Astrocyte of the spinal cord (primary cell): ENCODE data around the gene LUZP2.
A peak's percentile ranks its signal among the peaks of the same experiment; 100 is the strongest.

Experiments used
- DNase-seq: peaks from one replicate; pipeline ENCODE4 v3.0.0; 2011; ENCODE audit warnings: low read depth, low spot score
- H3K4me3 ChIP-seq: 2 replicates; pipeline ENCODE4 v1.5.1; 2011; ENCODE audit warnings: low read depth, mild to moderate bottlenecking, low read length, moderate library complexity
- in situ Hi-C: cut with HindIII; loops from 2 replicates; pipeline ENCODE4 v1.10.0; 2017; ENCODE audit warnings: low sequenced_read_pairs
- TF ChIP-seq, protein P1 (sequence below): IDR thresholded peaks from 2 replicates; pipeline ENCODE4 v1.5.1; 2012; ENCODE audit warnings: low read depth, mild to moderate bottlenecking, low read length, inconsistent platforms

LUZP2 gene

DNA sequence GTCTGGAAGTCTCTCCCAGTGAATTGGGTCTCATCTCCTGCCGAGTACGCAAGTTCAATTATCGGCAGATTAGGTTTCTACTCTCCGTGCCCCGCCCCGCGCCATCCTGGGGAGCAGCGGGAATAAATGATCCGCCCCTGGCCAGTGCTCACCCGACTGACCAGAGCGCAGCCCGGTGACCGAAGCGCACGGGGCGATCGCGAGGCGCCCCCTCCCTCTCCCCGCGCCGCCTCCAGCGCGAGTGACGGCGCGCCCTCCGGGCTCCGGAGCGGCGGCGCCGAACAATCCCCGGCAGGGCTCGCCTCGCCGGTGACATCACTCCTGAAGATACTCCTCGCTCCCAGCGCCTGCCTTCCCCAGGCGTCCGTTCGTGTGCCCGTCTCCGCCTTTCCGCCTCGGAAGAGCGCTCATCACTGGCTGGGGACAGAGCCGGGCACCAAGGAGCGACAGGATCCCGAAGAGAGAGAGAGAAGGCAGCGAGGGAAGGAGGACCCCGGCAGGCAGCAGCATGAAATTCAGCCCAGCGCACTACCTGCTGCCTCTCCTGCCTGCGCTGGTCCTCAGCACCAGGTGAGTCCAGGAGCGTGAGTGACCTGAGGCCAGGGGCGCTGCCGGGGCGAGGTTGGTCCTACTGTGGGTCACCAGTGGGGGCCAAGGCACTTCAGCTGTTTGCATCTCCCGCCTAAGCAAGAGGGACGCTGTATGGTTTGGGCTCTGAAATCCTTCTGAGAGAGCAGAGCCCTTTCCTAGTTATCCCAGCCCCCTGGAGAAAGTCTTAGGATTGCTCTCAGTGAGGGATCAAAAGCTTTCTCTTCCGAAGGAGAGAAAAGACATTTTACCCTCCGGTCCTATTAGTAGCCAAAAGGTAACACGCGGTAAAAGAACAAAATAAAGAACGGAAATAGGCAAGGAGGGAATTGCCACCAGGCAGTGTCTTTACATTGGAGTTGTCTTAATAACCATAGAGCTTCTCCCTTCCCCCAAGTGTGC lies at the start of gene LUZP2:
Gene LUZP2 (plus strand): TSS at position 318 of the 990 bp plus-strand sequence.
- TF ChIP-seq, protein P1, sequence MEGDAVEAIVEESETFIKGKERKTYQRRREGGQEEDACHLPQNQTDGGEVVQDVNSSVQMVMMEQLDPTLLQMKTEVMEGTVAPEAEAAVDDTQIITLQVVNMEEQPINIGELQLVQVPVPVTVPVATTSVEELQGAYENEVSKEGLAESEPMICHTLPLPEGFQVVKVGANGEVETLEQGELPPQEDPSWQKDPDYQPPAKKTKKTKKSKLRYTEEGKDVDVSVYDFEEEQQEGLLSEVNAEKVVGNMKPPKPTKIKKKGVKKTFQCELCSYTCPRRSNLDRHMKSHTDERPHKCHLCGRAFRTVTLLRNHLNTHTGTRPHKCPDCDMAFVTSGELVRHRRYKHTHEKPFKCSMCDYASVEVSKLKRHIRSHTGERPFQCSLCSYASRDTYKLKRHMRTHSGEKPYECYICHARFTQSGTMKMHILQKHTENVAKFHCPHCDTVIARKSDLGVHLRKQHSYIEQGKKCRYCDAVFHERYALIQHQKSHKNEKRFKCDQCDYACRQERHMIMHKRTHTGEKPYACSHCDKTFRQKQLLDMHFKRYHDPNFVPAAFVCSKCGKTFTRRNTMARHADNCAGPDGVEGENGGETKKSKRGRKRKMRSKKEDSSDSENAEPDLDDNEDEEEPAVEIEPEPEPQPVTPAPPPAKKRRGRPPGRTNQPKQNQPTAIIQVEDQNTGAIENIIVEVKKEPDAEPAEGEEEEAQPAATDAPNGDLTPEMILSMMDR = no peak
- H3K4me3 ChIP-seq = peak within 1 kb of the TSS; percentile 55
- in situ Hi-C loops = no loop called here
- peak; percentile 38 for DNase-seq

DNA sequence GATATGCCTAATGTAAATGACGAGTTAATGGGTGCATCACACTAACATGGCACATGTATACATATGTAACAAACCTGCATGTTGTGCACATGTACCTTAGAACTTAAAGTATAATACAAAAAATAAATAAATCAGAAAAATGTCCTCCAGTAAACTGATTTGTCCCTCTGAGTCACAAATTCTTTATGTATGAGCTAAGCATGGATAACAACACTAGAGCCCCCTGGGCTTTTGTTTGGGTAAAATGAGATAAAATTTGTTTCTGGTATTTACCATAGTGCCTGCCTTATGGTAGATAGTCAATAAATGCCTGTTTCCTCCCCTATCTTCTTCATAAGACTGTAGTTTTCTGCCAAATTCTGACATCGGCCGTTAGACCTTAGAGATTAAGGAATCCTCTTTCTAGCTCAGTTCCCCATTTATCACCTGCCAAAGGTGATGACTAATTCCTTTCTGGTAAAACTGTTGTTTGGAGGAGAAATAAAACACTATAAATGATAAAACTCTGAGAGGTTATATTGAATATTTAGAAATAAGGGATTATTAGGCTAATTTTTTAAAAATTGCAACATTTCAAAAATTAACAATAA lies 43.6 kb upstream of the LUZP2 start:
- DNase-seq = peak; percentile 0
- TF ChIP-seq, protein P1 = no peak
- H3K4me3 ChIP-seq = no peak overlapping the region
- in situ Hi-C loops = no loop called here

DNA sequence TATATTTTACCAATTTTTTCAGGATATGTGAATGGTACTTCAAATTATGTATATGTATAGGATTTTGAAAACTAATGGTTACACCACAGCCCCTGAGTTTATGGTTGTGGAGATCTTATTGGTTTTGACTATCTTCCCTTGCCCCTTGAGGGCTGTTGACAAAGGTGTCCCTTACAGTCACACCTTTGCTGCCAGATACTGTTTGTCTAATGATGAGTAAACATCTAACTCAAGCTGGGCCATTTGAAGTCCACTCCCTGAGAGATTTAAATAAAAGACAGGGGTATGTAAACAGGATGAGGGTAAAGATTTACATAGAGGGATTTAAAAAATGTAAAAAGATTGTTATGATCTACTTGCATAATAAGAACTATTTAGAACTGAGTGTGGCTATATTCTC lies 38.9 kb upstream of the LUZP2 start:
- no peak for DNase-seq
- in situ Hi-C loops = no loop called here
- TF ChIP-seq, protein P1 = no peak
- H3K4me3 ChIP-seq = no peak overlapping the region

DNA sequence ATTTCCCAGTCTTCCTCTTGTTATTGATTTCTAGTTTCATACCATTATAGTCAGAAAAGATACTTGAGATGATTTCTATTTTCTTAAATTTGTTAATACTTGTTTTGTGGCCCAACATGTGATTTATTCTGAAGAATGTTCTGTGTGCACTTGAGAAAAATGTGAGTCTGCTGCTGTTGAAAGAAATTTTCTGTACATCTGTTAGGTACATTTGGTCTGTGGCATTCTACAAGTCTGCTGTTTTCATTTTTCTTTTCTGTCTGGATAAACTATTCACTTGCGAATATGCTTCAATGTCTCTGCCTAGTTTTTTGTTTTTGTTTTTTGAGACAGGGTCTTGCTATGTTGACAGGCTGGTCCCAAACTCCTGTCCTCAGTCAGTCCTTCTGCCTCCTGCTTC lies 26.4 kb upstream of the LUZP2 start:
- DNase-seq = no peak
- H3K4me3 ChIP-seq = no peak overlapping the region
- TF ChIP-seq, protein P1 = no peak
- in situ Hi-C loops = no loop called here

DNA sequence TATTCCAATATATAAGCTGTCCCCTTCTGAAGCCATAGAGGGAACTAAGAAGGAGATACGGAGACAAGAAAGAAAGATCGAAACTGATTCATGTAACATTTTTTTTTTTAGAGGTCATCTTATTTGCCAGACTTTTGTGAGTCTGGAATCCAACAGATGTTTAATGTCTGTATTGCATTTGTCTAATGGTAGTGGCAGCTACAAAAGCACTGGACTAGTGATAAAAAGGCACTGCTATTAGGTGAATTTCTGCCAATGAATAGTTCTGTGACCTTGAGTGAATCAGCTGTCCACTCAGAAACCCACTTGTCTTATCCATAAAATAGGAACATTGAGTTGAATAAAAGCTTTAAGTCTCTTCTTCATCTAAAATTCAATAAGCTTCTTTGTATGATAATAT lies 25.8 kb upstream of the LUZP2 start:
- no peak overlapping the region for H3K4me3 ChIP-seq
- in situ Hi-C loops = no loop called here
- TF ChIP-seq, protein P1 = no peak
- no peak for DNase-seq

DNA sequence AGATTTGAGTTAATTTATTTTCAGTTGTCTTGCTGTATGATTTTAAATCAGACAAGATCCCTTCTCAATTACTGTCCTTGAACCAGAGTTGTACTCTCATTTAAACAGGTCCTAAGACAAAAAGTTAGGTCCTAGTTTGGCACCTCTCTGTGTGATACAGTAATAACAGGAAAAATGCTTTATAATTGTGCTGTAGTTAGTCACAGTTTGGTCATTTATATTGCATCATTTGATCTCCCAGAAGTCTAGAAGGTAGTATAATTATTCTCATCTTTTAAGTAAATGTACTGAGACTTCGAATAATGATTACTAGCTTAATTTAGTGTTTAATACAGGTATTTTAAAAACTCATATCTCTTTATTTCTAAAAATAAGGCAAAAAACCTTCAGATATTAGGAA lies 18.1 kb upstream of the LUZP2 start:
- in situ Hi-C loops = no loop called here
- TF ChIP-seq, protein P1 = no peak
- H3K4me3 ChIP-seq = no peak overlapping the region
- DNase-seq = no peak
